ENCODE results near the gene CCDC86. TPM values are rescaled to one million over a fixed set of nuclear protein-coding genes. Genes with fewer than 3 reads are reported as not detected.

CCDC86 gene
- total and polyA plus RNA-seq, 12 donors: 14.7 to 52.4 (median 29.8) TPM

DNA sequence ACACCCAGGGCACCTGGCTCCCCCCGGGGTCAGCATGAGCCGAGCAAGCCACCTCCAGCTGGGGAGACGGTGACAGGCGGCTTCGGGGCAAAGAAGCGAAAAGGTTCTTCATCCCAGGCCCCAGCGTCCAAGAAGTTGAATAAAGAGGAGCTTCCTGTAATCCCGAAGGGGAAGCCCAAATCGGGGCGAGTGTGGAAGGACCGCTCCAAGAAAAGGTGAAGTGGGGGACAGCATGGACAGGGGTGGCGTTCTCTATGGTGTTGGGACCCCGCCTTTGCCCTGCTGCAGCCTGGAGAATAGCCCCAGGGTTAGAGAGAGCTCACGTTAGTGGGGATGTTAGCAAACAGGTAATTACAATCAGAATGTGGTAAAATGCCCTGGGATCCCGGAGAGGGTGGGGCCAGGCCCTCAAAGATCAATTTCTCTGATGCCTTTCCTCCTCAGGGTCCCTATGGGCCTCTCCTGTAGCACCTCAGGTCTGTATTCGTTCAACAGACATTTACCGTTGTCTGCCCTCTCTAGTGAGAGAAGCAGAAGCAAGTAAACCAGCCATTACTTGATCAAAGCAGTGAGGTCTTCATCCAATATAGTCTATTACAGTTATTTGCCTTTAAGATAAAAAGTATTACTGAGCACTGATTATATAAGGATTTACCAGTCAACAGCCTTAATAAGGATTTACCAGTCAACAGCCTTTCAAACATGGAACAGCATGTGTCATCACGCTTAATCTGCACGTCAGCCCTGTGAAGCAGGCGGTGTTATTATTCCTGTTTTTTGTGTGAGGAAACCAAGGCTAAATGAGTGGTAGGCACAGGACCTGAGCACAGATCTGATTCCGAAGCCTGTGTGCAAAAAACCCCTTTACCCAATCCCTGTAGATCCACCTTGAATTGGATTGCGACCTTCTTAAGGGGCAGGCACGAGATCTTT is 1.0 kb downstream of the CCDC86 start:
- H3K27ac ChIP-seq: peak overlapping the region; percentile 31 to 85 (median 68)

GRCh38 chr11:60844045-60844869 is 2.3 kb downstream of the CCDC86 start:
- TF ChIP-seq POLR2A (IDR thresholded peaks at IDR 0.05) (no peak), CTCF (IDR thresholded peaks at IDR 0.05) (no peak)
- Histone ChIP-seq H3K36me3 (replicated peaks in 1 of 2) (peaks cover 0 to 17% of the 10 kb centered on the region in 2 donors), H3K9me3 (replicated peaks in 1 of 3) (no peaks in the 10 kb centered on the region), H3K4me3 (peak overlapping the region in 1 of 4 donors; percentile 86), H3K27ac (peak overlapping the region in 3 of 5 donors; percentile 68 to 85 (median 76)), H3K4me1 (replicated peaks in 1 of 2) (peaks cover 17 to 39% of the 10 kb centered on the region in 2 donors), H3K27me3 (no peaks in the 10 kb centered on the region)
- intact Hi-C loops (cut with DNase I): no loop called here
- 54 to 61% (median 59%) methylated on average over 10 of the region's 10 CpGs for WGBS, 4 donors
- peak in 3 of 7 donors; percentile 22 to 36 (median 24) for DNase-seq

More for the DNA sequence above, 1.0 kb downstream of the CCDC86 start:
- Histone ChIP-seq H3K36me3 (replicated peaks in 1 of 2) (peaks cover 0 to 4% of the 10 kb centered on the region in 2 donors), H3K4me1 (replicated peaks in 1 of 2) (peaks cover 17 to 39% of the 10 kb centered on the region in 2 donors), H3K27me3 (no peaks in the 10 kb centered on the region), H3K9me3 (replicated peaks in 1 of 3) (no peaks in the 10 kb centered on the region), H3K4me3 (peak overlapping the region; percentile 49 to 86 (median 82))
- WGBS, 4 donors: 9 to 13% (median 9%) methylated on average over 16 to 23 of the region's 23 CpGs
- no peak for TF ChIP-seq CTCF (IDR thresholded peaks at IDR 0.05)
- TF ChIP-seq POLR2A (IDR thresholded peaks at IDR 0.05): peak in 1 of 2 donors; percentile 37
- peak in 3 of 7 donors; percentile 29 to 65 (median 44) for DNase-seq
- intact Hi-C loops (cut with DNase I): no loop called here

DNA sequence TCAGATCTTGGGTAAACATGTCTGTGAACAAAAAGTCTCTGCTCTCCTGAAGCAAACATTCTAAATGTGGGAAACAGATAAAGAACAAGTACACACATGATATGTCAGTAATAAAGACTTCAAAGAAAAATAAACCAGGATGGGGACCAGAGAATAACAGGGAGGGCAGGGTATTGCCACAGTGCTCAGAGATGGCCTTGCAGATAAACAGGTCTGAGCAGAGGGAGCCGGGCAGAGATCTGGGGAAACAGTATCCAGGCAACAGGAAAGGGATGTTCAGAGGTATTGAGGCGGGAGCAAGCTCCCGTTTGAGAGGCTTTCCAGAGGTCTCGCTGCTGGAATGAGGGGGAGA is 2.9 kb downstream of the CCDC86 start:
- no peak for TF ChIP-seq CTCF (IDR thresholded peaks at IDR 0.05)
- TF ChIP-seq POLR2A (IDR thresholded peaks at IDR 0.05): no peak
- Histone ChIP-seq H3K9me3 (replicated peaks in 1 of 3) (no peaks in the 10 kb centered on the region), H3K4me3 (peak overlapping the region in 1 of 4 donors; percentile 25), H3K4me1 (replicated peaks in 1 of 2) (peaks cover 17 to 39% of the 10 kb centered on the region in 2 donors), H3K27me3 (no peaks in the 10 kb centered on the region), H3K27ac (peak overlapping the region in 2 of 5 donors; percentile 76 to 85), H3K36me3 (replicated peaks in 1 of 2) (peaks cover 0 to 23% of the 10 kb centered on the region in 2 donors)
- intact Hi-C loops (cut with DNase I): no loop called here
- 20 to 35% (median 24%) methylated on average over 4 of the region's 4 CpGs for WGBS, 4 donors
- peak; percentile 33 to 78 (median 74) for DNase-seq

DNA sequence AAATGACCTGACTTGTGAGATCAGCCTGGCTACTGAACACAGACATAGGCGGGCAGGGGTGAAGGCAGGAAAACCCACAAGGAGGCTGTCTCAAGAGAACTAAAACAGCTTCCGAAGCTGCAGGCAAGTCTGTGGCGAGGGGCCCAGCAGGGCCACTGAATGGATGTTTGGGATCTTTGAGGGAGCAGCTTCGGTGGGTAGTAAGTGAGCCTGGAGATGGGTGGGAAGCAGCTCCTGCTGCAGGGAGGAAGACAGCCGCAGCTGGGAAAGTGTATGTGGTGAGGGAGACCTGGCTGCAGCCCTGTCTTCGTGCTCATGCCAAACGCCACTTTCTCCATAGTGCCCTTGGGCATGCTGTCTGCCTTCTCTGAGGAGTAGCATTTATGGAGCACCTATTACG is 3.4 kb downstream of the CCDC86 start:
- 66 to 78% (median 74%) methylated on average over 8 of the region's 8 CpGs for WGBS, 4 donors
- peaks cover 0 to 28% of the 10 kb centered on the region in 2 donors for H3K36me3 ChIP-seq (replicated peaks in 1 of 2)
- no peak for DNase-seq
- peak overlapping the region in 1 of 5 donors; percentile 85 for H3K27ac ChIP-seq
- H3K27me3 ChIP-seq: no peaks in the 10 kb centered on the region
- intact Hi-C loops (cut with DNase I): no loop called here
- no peaks in the 10 kb centered on the region for H3K9me3 ChIP-seq (replicated peaks in 1 of 3)
- H3K4me3 ChIP-seq: no peak overlapping the region
- TF ChIP-seq POLR2A (IDR thresholded peaks at IDR 0.05) (no peak), CTCF (IDR thresholded peaks at IDR 0.05) (no peak)
- H3K4me1 ChIP-seq (replicated peaks in 1 of 2): peaks cover 17 to 39% of the 10 kb centered on the region in 2 donors

All from adrenal gland (tissue), 12 donors.